Karpas-422 (cell line): Measurements from ENCODE around the gene MEF2A. TPM values are rescaled to one million over a fixed set of nuclear protein-coding genes. Genes with fewer than 3 reads are reported as not detected.

ENCODE experiments used
- DNase-seq: peaks from one replicate; pipeline ENCODE4 v3.0.0-alpha.2; 2015
- H2AFZ ChIP-seq: fragments of 200-600 bp; sonication (generic); 2 replicates; pipeline ENCODE4 v1.6.1; 2014; ENCODE audit warnings: antibody characterized with exemption, low read length, mixed read lengths
- H3K27ac ChIP-seq: fragments of 200-600 bp; sonication (generic); 2 replicates; pipeline ENCODE4 v1.5.1; 2014; ENCODE audit warnings: mild to moderate bottlenecking, low read length, moderate library complexity
- H3K27me3 ChIP-seq: fragments of 200-600 bp; sonication (generic); 2 replicates; pipeline ENCODE4 v1.6.1; 2014; ENCODE audit warnings: low read length, mixed read lengths
- H3K36me3 ChIP-seq: fragments of 200-600 bp; sonication (generic); 2 replicates; pipeline ENCODE4 v1.6.1; 2014; ENCODE audit warnings: low read length, mixed read lengths; ENCODE audit not compliant: insufficient read depth
- H3K4me1 ChIP-seq: fragments of 200-600 bp; sonication (generic); 2 replicates; pipeline ENCODE4 v1.6.1; 2014; ENCODE audit warnings: mild to moderate bottlenecking, low read length, mixed read lengths
- H3K4me2 ChIP-seq: fragments of 200-600 bp; sonication (generic); 2 replicates; pipeline ENCODE4 v1.6.1; 2014; ENCODE audit warnings: low read length, low read depth, mild to moderate bottlenecking; ENCODE audit not compliant: poor library complexity, severe bottlenecking
- H3K4me3 ChIP-seq: fragments of 200-600 bp; sonication (generic); 2 replicates; pipeline ENCODE4 v1.5.1; 2014; ENCODE audit warnings: mild to moderate bottlenecking, antibody characterized with exemption, low read length, mixed read lengths
- H3K79me2 ChIP-seq: fragments of 200-600 bp; sonication (generic); 2 replicates; pipeline ENCODE4 v1.6.1; 2014; ENCODE audit warnings: mild to moderate bottlenecking, low read length, mixed read lengths
- H3K9ac ChIP-seq: fragments of 200-600 bp; sonication (generic); 2 replicates; pipeline ENCODE4 v1.6.0; 2014; ENCODE audit warnings: low read length
- H3K9me2 ChIP-seq: fragments of 200-600 bp; sonication (generic), shearing (Covaris generic); replicated peaks from 2 replicates; pipeline ENCODE4 v1.6.0; 2014; ENCODE audit warnings: mild to moderate bottlenecking, low read length, moderate library complexity; ENCODE audit not compliant: insufficient read depth
- H3K9me3 ChIP-seq: fragments of 300-700, 200-600 bp; sonication (generic); 2 replicates; pipeline ENCODE4 v1.6.1; 2014; ENCODE audit warnings: low read length, mixed read lengths
- H4K20me1 ChIP-seq: fragments of 200-600 bp; sonication (generic); 2 replicates; pipeline ENCODE4 v1.6.1; 2014; ENCODE audit warnings: mild to moderate bottlenecking, antibody characterized with exemption, low read length, low read depth; ENCODE audit not compliant: insufficient read depth
- total RNA-seq: library from RNA; depleted of rRNA; stranded (reverse); fragments of >200 nt; shearing (Covaris generic); gene quantifications from 2 replicates; pipeline ENCODE4 v1.2.3, GENCODE V29; 2014; ENCODE audit warnings: low replicate concordance

Gene MEF2A
- total RNA-seq, 1 experiment from 2014 or later = 144 TPM

DNA sequence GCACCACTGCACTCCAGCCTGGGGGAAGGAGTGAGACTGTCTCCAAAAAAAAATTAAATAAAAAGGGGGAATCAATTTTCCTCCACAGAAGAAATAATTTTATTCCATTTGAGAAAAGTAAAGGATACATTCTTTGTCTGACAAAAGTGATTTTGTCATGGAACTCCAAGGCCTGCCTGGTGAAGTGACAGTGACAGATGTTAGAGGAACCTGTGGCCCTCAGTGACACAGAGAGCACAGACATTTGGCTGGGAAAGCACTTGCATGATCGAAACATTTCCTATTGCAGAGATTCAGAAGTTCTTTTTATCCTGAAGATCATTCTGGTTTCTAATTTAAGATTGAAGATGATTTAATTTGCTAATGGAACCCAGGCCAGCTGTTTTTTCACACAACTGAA is 161.5 kb downstream of the MEF2A start:
- Histone ChIP-seq H3K27ac (no peak overlapping the region), H3K9me3 (no peaks in the 10 kb centered on the region; the same call in 1 of the 2 replicates), H2AFZ (no peak overlapping the region), H3K36me3 (no peaks in the 10 kb centered on the region), H3K79me2 (no peaks in the 10 kb centered on the region), H3K4me2 (no peak overlapping the region), H3K27me3 (no peaks in the 10 kb centered on the region), H3K4me3 (no peak overlapping the region), H3K9me2 (no peaks in the 10 kb centered on the region), H3K4me1 (peaks cover 7% of the 10 kb centered on the region), H3K9ac (no peak overlapping the region), H4K20me1 (no peaks in the 10 kb centered on the region)
- no peak for DNase-seq

DNA sequence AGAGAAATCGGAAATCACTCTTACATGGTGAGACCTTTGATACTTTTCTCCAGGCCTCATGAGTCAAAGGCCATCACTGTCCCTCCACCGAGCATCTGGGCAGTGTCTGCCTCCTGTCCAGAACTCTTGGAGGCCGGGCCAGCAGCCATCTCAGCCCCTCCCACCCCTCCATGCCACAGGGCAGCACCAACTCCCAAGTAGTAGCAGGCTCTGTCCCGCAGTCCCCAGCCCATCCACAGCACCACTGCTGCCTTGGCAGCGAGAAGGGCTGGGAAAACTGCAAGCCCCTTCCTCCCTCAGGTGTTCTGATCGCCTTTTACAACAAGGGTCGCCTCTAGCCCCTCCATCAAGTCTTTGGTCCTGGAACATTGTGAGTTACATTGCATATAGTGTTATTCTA is 161.9 kb downstream of the MEF2A start:
- Histone ChIP-seq H3K79me2 (no peaks in the 10 kb centered on the region), H3K36me3 (no peaks in the 10 kb centered on the region), H3K9me2 (no peaks in the 10 kb centered on the region), H3K4me1 (peaks cover 11% of the 10 kb centered on the region), H3K9me3 (no peaks in the 10 kb centered on the region; the same call in 1 of the 2 replicates), H3K27me3 (no peaks in the 10 kb centered on the region), H4K20me1 (no peaks in the 10 kb centered on the region), H2AFZ (no peak overlapping the region), H3K9ac (no peak overlapping the region), H3K4me2 (no peak overlapping the region), H3K27ac (no peak overlapping the region), H3K4me3 (no peak overlapping the region)
- no peak for DNase-seq

DNA sequence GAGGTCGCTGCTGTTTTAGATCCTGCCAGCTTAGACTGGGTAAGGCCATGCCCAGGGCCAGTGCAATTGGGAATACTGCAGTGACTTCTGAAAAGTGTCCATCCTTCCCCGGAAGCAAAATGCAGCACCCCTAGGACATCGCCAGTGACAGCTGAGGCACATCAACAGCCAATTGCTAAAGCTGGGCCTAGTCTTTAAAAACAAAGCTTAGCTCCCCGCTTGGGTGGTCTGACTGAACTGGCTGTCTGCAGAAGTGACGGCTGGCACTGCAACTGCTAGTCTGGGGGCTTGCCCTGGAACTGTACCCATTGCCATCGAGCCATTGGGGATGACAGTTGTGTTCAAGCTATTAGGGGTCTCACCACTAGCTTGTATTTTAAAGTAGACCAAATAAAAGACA is 163.1 kb downstream of the MEF2A start:
- Histone ChIP-seq H4K20me1 (no peaks in the 10 kb centered on the region), H3K9me3 (no peaks in the 10 kb centered on the region; the same call in 1 of the 2 replicates), H2AFZ (no peak overlapping the region)

DNA sequence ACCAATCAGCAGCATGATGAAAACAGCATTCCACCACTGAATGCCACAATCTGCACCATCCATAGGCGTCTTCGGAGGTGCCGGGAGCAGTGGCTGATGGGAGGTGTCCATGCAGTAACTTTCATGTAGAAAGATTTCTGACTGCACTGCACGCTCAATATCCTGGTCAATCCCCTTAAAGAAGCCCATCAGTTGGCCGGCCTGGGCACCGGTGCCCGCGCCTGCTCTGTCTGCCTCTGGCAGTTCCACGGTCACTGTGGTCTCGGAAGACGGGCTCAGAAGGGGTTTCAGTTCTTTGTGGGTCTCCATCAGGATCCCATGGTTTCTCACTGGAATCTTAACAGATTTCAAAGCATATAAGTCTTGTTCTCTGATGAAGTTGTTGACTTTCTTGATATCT is 163.5 kb downstream of the MEF2A start:
- H3K4me1 ChIP-seq = peaks cover 18% of the 10 kb centered on the region
- no peak for DNase-seq
- H3K9me2 ChIP-seq = no peaks in the 10 kb centered on the region
- H3K36me3 ChIP-seq = no peaks in the 10 kb centered on the region
- no peak overlapping the region for H2AFZ ChIP-seq
- no peaks in the 10 kb centered on the region for H3K27me3 ChIP-seq
- H3K27ac ChIP-seq = no peak overlapping the region
- H3K4me2 ChIP-seq = no peak overlapping the region
- H3K79me2 ChIP-seq = no peaks in the 10 kb centered on the region
- no peak overlapping the region for H3K4me3 ChIP-seq
- no peaks in the 10 kb centered on the region for H4K20me1 ChIP-seq
- no peaks in the 10 kb centered on the region; the same call in 1 of the 2 replicates for H3K9me3 ChIP-seq
- H3K9ac ChIP-seq = no peak overlapping the region

More for the DNA sequence above, 163.1 kb downstream of the MEF2A start:
- Histone ChIP-seq H3K79me2 (no peaks in the 10 kb centered on the region), H3K4me1 (peaks cover 18% of the 10 kb centered on the region), H3K27me3 (no peaks in the 10 kb centered on the region), H3K27ac (no peak overlapping the region), H3K9ac (no peak overlapping the region), H3K9me2 (no peaks in the 10 kb centered on the region), H3K36me3 (no peaks in the 10 kb centered on the region), H3K4me2 (no peak overlapping the region), H3K4me3 (no peak overlapping the region)
- no peak for DNase-seq

DNA sequence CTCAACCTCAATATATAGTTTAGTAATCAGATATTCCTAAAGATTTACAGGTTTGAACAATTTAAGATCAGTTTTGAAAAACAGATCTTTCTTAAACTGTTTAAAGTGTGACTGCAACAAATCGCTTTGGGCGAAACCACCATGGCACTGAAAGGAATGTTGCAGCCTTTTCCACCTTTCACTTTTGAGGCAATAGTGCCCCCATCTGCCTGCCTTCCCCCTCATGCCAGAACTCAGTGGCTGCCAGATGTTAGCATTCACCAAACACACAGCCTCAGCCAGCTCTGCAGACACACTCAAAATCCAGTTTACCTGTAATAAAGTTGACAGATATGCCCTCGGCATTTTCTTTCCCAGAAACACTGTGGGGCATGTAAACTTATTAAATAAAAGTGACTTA is 164.1 kb downstream of the MEF2A start:
- Histone ChIP-seq H3K4me1 (peaks cover 18% of the 10 kb centered on the region), H3K4me2 (no peak overlapping the region), H3K27ac (no peak overlapping the region), H3K9me3 (no peaks in the 10 kb centered on the region), H4K20me1 (no peaks in the 10 kb centered on the region), H3K79me2 (no peaks in the 10 kb centered on the region), H3K27me3 (no peaks in the 10 kb centered on the region), H3K9ac (no peak overlapping the region), H3K36me3 (no peaks in the 10 kb centered on the region), H3K9me2 (no peaks in the 10 kb centered on the region), H3K4me3 (no peak overlapping the region), H2AFZ (no peak overlapping the region)
- DNase-seq = peak; percentile 73

DNA sequence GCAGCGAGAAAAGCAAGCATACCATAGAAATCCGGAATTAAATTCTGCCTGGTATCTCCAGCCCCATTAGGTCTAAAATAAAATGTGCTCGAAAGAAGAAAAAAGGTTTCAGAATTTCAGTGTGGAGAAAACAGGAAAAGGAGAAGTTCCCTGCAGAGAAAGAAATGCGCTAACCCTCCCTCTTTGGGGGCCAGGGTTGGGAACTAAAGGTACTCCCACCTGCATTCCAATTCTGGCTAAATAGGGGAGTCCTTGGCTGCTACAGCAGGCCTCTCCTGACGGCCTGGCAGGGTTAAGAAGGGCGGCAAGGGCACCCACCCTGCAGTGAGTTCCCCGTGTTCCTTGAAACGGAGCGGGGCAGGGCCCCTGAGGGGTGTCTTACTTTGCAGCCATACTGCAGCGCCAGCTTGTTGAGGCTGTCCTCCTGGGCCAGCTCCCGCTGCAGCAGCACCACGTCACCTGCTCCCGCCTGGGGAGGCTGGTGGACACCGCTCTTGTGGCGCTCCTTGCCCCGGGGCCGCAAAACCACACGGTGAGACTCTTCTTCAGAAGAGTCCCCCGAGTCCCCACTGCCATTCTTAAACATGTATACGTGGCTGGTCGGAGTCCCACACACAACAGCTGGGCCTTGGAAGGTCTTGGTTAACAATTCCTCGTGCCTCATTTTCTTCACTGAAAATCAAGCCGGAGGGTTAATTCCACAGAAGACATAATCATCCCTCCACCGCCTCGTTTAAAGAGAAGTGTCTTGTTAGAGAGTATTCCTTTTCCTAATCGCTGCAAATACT is 165.7 kb downstream of the MEF2A start:
- DNase-seq = no peak
- H3K4me2 ChIP-seq = peak overlapping the region; percentile 82
- H2AFZ ChIP-seq = no peak overlapping the region

DNA sequence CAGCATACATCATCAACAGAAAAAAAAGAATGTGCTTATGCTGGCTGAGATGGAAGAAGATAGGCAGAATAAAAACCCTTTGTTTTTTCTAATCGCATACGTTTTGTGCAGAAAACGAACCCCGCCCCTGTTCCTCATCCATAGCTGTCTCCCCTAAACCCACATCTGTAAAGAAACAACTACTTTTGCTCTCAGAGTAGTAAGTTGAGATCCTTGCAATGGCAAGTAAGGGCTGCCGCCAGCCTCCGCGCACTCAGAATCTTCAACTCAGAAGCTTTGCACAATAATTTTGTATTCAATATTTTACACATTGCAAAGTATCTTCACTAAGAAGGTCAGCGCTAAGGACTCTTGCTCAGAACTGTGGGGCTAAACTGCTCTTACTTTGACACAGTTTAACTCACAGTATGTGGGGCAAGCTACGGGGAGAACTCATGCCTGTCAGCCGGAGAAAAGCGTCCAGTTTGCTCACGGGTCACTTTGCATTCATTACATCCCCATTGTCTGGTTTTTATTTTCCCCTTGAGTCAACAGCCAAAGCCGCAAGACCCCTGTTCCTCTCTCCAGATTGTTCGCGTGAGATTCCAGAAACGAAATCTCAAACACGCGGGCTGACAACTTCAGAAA is 166.5 kb downstream of the MEF2A start:
- no peak overlapping the region for H2AFZ ChIP-seq

More for the DNA sequence above, 165.7 kb downstream of the MEF2A start:
- 0 out of 2 replicates have a peak overlapping the region, but pooled peaks have one; percentile 73 for H3K9ac ChIP-seq
- no peaks in the 10 kb centered on the region for H3K27me3 ChIP-seq
- H3K27ac ChIP-seq = no peak overlapping the region
- peaks cover 18% of the 10 kb centered on the region for H3K4me1 ChIP-seq
- H4K20me1 ChIP-seq = no peaks in the 10 kb centered on the region
- no peaks in the 10 kb centered on the region for H3K36me3 ChIP-seq
- no peaks in the 10 kb centered on the region for H3K79me2 ChIP-seq
- H3K4me3 ChIP-seq = no peak overlapping the region
- no peaks in the 10 kb centered on the region for H3K9me3 ChIP-seq
- H3K9me2 ChIP-seq = no peaks in the 10 kb centered on the region

DNA sequence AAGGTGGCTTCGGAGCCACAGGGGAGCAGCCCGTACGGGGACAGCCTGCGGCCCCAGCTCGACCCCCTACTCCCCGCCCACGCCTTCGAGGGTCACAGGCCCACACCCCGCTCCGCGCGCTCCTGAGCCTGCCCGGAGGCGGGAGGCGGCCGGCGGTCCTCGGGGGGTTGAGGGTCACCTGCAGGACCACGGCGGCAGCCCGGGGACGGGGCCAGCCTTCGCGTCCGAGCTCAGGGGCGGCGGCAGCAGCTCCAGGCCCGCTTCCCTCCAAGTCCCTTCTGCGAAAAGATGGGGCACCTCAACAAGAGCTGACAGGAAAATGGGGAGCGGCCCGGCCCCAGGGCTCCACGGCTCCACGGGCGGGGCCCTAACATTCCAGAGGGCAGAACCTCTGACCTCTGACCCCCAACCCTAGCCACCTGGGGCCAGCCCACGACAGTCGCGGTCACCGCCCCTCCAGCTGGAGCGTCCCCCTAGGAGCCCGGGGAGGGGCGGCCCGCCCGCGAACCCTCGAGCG is 167.0 kb downstream of the MEF2A start:
- Histone ChIP-seq H3K4me1 (peaks cover 18% of the 10 kb centered on the region), H3K9me3 (no peaks in the 10 kb centered on the region), H3K36me3 (no peaks in the 10 kb centered on the region), H3K4me2 (peak overlapping the region; percentile 82), H3K27me3 (no peaks in the 10 kb centered on the region), H3K79me2 (no peaks in the 10 kb centered on the region), H3K4me3 (peak overlapping the region; percentile 72), H3K27ac (no peak overlapping the region), H3K9me2 (no peaks in the 10 kb centered on the region), H2AFZ (peak overlapping the region; percentile 69; the same call in 1 of the 2 replicates), H3K9ac (peak overlapping the region; percentile 73), H4K20me1 (no peaks in the 10 kb centered on the region)
- DNase-seq = no peak

More for the DNA sequence above, 166.5 kb downstream of the MEF2A start:
- Histone ChIP-seq H3K9me2 (no peaks in the 10 kb centered on the region), H3K79me2 (no peaks in the 10 kb centered on the region), H3K27me3 (no peaks in the 10 kb centered on the region), H3K4me3 (peak overlapping the region; percentile 72), H3K9ac (peak overlapping the region; percentile 73), H3K4me2 (peak overlapping the region; percentile 82), H3K9me3 (no peaks in the 10 kb centered on the region), H3K27ac (no peak overlapping the region), H4K20me1 (no peaks in the 10 kb centered on the region), H3K4me1 (peaks cover 18% of the 10 kb centered on the region), H3K36me3 (no peaks in the 10 kb centered on the region)
- no peak for DNase-seq
